ENCODE data around the gene SLC15A4. TPM values are rescaled to one million over a fixed set of nuclear protein-coding genes. Genes with fewer than 3 reads are reported as not detected.

SLC15A4 gene
- total RNA-seq, 1 experiment from 2014 or later, result 19.6 TPM

DNA sequence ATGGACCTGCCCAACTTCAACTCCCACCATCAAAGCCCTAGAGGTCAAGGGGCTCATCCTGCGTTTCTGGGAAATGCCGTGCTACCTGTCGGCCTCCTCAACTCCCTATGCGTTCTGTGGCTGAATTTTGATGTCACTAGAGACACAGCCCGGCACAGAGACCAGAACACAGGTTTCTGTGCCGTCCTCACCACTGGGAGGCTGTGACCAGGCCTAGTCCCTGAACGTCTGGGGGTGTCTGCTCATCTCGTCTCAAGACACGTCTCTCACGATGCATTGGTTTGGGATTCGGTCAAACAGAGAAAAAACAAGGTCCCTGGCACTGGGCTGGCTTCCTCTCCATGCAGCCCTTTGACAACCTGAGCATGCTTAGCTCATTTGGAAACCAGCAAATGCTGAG is 33.5 kb downstream of the SLC15A4 start:
- Mint-ChIP-seq H3K4me1 (ENCODE audit: low read depth, unreplicated experiment) (no peaks in the 10 kb centered on the region), H3K36me3 (ENCODE audit: insufficient read depth, unreplicated experiment) (peaks cover 24% of the 10 kb centered on the region), H3K9me3 (ENCODE audit: unreplicated experiment) (no peaks in the 10 kb centered on the region), H3K27ac (ENCODE audit: unreplicated experiment) (no peak overlapping the region), H3K4me3 (ENCODE audit: unreplicated experiment) (no peak overlapping the region), H3K27me3 (ENCODE audit: insufficient read depth, unreplicated experiment) (no peaks in the 10 kb centered on the region)
- Histone ChIP-seq H3K27me3 (replicated peaks; ENCODE audit: control insufficient read depth, insufficient read depth, low read length) (no peaks in the 10 kb centered on the region), H3K36me3 (ENCODE audit: control insufficient read depth, insufficient read depth, low read length) (no peaks in the 10 kb centered on the region), H3K4me3 (ENCODE audit: low read depth, low read length) (no peak overlapping the region), H3K4me1 (no peaks in the 10 kb centered on the region), H3K9me3 (no peaks in the 10 kb centered on the region)
- DNase-seq, result no peak
- TF ChIP-seq, protein P1, sequence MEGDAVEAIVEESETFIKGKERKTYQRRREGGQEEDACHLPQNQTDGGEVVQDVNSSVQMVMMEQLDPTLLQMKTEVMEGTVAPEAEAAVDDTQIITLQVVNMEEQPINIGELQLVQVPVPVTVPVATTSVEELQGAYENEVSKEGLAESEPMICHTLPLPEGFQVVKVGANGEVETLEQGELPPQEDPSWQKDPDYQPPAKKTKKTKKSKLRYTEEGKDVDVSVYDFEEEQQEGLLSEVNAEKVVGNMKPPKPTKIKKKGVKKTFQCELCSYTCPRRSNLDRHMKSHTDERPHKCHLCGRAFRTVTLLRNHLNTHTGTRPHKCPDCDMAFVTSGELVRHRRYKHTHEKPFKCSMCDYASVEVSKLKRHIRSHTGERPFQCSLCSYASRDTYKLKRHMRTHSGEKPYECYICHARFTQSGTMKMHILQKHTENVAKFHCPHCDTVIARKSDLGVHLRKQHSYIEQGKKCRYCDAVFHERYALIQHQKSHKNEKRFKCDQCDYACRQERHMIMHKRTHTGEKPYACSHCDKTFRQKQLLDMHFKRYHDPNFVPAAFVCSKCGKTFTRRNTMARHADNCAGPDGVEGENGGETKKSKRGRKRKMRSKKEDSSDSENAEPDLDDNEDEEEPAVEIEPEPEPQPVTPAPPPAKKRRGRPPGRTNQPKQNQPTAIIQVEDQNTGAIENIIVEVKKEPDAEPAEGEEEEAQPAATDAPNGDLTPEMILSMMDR (IDR thresholded peaks at IDR 0.05; ENCODE audit: insufficient read depth in 1 of 2, low read depth in 1 of 2, low read length in 1 of 2, severe bottlenecking in 1 of 2, unreplicated experiment in 1 of 2), result no peak
- CTCF ChIA-PET, result no interaction called here
- POLR2A ChIA-PET, result no interaction called here
- BruUV-seq (replicated peaks), result no TSS peak
- intact Hi-C loops (cut with micrococcal nuclease; ENCODE audit: unreplicated experiment), result no loop called here

DNA sequence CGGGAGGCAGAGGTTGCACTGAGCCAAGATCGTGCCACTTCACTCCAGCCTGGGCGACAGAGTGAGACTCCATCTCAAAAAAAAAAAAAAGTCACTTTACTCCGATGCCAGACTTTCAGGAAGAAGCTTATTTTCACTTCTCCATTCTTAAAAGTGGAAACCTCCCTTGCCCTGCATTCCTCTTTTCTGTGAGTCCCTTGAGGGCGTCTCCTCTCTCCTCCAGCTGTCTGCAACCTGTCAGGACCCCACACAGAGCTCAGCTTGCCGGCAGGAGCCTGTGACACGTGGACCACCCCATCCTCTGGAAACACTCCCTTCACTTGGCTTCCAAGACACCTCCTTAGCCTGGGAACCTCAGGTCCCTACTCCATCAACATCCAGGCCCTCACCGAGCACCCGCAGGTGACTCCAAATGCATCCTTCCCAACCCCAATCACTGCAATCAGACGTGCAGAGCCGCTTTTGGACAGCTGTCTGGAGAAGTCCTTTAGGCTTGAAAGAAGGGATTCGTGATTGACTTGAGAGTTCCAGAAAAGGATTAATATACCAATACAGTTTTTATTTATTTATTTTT is 34.3 kb downstream of the SLC15A4 start:
- H3K4me3 Mint-ChIP-seq (ENCODE audit: unreplicated experiment), result no peak overlapping the region
- no peaks in the 10 kb centered on the region for H3K27me3 Mint-ChIP-seq (ENCODE audit: insufficient read depth, unreplicated experiment)

DNA sequence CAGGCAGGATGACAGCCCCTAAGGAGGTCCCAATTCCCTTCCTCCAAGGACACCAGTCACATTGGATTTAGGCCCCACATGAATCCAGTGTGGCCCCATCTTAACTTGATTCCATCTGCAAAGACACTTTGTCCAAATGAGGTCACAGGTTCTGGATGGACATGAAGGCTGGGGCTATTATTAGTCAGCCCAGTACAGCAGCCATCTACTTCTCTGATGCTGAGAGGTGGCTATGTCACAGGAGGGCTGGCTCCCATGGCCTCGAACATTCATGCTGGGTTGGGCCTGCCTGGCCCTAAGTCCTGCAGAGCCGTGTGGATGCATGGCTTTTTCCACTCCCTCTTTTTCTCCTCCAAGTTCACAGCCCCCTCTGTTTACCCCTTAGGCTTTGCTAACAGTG is 35.9 kb downstream of the SLC15A4 start:
- H3K9me3 Mint-ChIP-seq (ENCODE audit: unreplicated experiment), result no peaks in the 10 kb centered on the region
- intact Hi-C loops (cut with micrococcal nuclease; ENCODE audit: unreplicated experiment), result no loop called here
- H3K36me3 Mint-ChIP-seq (ENCODE audit: insufficient read depth, unreplicated experiment), result peaks cover 9% of the 10 kb centered on the region
- no peak for DNase-seq
- TF ChIP-seq, protein P1 (IDR thresholded peaks at IDR 0.05; ENCODE audit: insufficient read depth in 1 of 2, low read depth in 1 of 2, low read length in 1 of 2, severe bottlenecking in 1 of 2, unreplicated experiment in 1 of 2), result no peak
- no peak overlapping the region for H3K4me3 Mint-ChIP-seq (ENCODE audit: unreplicated experiment)
- H3K9me3 ChIP-seq, result no peaks in the 10 kb centered on the region
- no peak overlapping the region for H3K4me3 ChIP-seq (ENCODE audit: low read depth, low read length)
- H3K4me1 Mint-ChIP-seq (ENCODE audit: low read depth, unreplicated experiment), result no peaks in the 10 kb centered on the region
- no peaks in the 10 kb centered on the region for H3K27me3 Mint-ChIP-seq (ENCODE audit: insufficient read depth, unreplicated experiment)
- ChIA-PET CTCF (no interaction called here), POLR2A (no interaction called here)
- no peaks in the 10 kb centered on the region for H3K27me3 ChIP-seq (replicated peaks; ENCODE audit: control insufficient read depth, insufficient read depth, low read length)
- H3K4me1 ChIP-seq, result no peaks in the 10 kb centered on the region
- no TSS peak for BruUV-seq (replicated peaks)
- H3K36me3 ChIP-seq (ENCODE audit: control insufficient read depth, insufficient read depth, low read length), result no peaks in the 10 kb centered on the region
- H3K27ac Mint-ChIP-seq (ENCODE audit: unreplicated experiment), result no peak overlapping the region

More for the DNA sequence above, 34.3 kb downstream of the SLC15A4 start:
- H3K4me1 Mint-ChIP-seq (ENCODE audit: low read depth, unreplicated experiment), result no peaks in the 10 kb centered on the region
- Histone ChIP-seq H3K4me1 (no peaks in the 10 kb centered on the region), H3K36me3 (ENCODE audit: control insufficient read depth, insufficient read depth, low read length) (no peaks in the 10 kb centered on the region), H3K4me3 (ENCODE audit: low read depth, low read length) (no peak overlapping the region), H3K9me3 (no peaks in the 10 kb centered on the region), H3K27me3 (replicated peaks; ENCODE audit: control insufficient read depth, insufficient read depth, low read length) (no peaks in the 10 kb centered on the region)
- H3K9me3 Mint-ChIP-seq (ENCODE audit: unreplicated experiment), result no peaks in the 10 kb centered on the region
- H3K36me3 Mint-ChIP-seq (ENCODE audit: insufficient read depth, unreplicated experiment), result peaks cover 18% of the 10 kb centered on the region
- POLR2A ChIA-PET, result no interaction called here
- CTCF ChIA-PET, result no interaction called here
- H3K27ac Mint-ChIP-seq (ENCODE audit: unreplicated experiment), result no peak overlapping the region
- intact Hi-C loops (cut with micrococcal nuclease; ENCODE audit: unreplicated experiment), result no loop called here
- TF ChIP-seq, protein P1 (IDR thresholded peaks at IDR 0.05; ENCODE audit: insufficient read depth in 1 of 2, low read depth in 1 of 2, low read length in 1 of 2, severe bottlenecking in 1 of 2, unreplicated experiment in 1 of 2), result no peak
- no TSS peak for BruUV-seq (replicated peaks)
- no peak for DNase-seq

Data from Caco-2 (cell line).